DND-41 (cell line): ENCODE measurements around the gene RBPJ.
A peak's percentile ranks its signal among the peaks of the same experiment; 100 is the strongest.

ENCODE experiments used
- ATAC-seq: fragments of 200-7000 bp; cut with Tn5 transposase; 3 replicates; pipeline ENCODE4 v1.9.1; 2021; ENCODE audit warnings: low read depth; ENCODE audit not compliant: insufficient read depth
- DNase-seq: peaks from one replicate; pipeline ENCODE4 v3.0.0-alpha.2; 2020
- H2AFZ ChIP-seq: 2 replicates; pipeline ENCODE4 v1.6.0; 2012; ENCODE audit warnings: low read depth, low read length
- H3K27ac ChIP-seq: 2 replicates; pipeline ENCODE4 v1.5.1; 2012; ENCODE audit warnings: low read length, inconsistent platforms
- H3K27me3 ChIP-seq: fragments of 200-600 bp; sonication (generic); 2 replicates; pipeline ENCODE4 v1.6.0; 2012; ENCODE audit warnings: low read length, mild to moderate bottlenecking, inconsistent platforms; ENCODE audit not compliant: insufficient read depth, poor library complexity
- H3K36me3 ChIP-seq: 2 replicates; pipeline ENCODE4 v1.5.1; 2012; ENCODE audit warnings: low read length, inconsistent platforms; ENCODE audit not compliant: insufficient read depth
- H3K4me1 ChIP-seq: 2 replicates; pipeline ENCODE4 v1.5.1; 2012; ENCODE audit warnings: mild to moderate bottlenecking, low read length; ENCODE audit not compliant: insufficient read depth
- H3K4me2 ChIP-seq: 2 replicates; pipeline ENCODE4 v1.6.0; 2012; ENCODE audit warnings: mild to moderate bottlenecking, moderate library complexity, low read length, inconsistent platforms; ENCODE audit not compliant: insufficient read depth
- H3K4me3 ChIP-seq, 2 experiments: fragments of 200-600 bp in 1 of 2; shearing (Covaris generic) in 1 of 2; 2 replicates each; pipeline ENCODE4 v1.5.1; 2012 to 2016; ENCODE audit warnings: inconsistent platforms in 2 of 2, low read length in 2 of 2, mild to moderate bottlenecking in 2 of 2, low read depth in 1 of 2, moderate library complexity in 1 of 2
- H3K79me2 ChIP-seq: 2 replicates; pipeline ENCODE4 v1.6.0; 2012; ENCODE audit warnings: low read length, inconsistent platforms; ENCODE audit not compliant: insufficient read depth
- H3K9ac ChIP-seq: 2 replicates; pipeline ENCODE4 v1.6.0; 2012; ENCODE audit warnings: low read depth, mild to moderate bottlenecking, inconsistent platforms, low read length, moderate library complexity
- H3K9me3 ChIP-seq: 2 replicates; pipeline ENCODE4 v1.5.1; 2012; ENCODE audit warnings: low read length, moderate library complexity, mild to moderate bottlenecking, inconsistent platforms; ENCODE audit not compliant: insufficient read depth, severe bottlenecking
- H4K20me1 ChIP-seq: 2 replicates; pipeline ENCODE4 v1.6.0; 2012; ENCODE audit warnings: low read length; ENCODE audit not compliant: insufficient read depth
- EZH2 ChIP-seq: IDR thresholded peaks from 3 replicates; pipeline ENCODE4 v1.6.1; 2012; ENCODE audit warnings: borderline replicate concordance, low read depth, mild to moderate bottlenecking, moderate library complexity, low read length, inconsistent platforms; ENCODE audit not compliant: severe bottlenecking
- TF ChIP-seq, protein P1 (sequence below): IDR thresholded peaks from 2 replicates; pipeline ENCODE4 v1.5.1; 2012; ENCODE audit warnings: borderline replicate concordance, low read length, moderate library complexity, mild to moderate bottlenecking; ENCODE audit not compliant: poor library complexity, severe bottlenecking; ENCODE audit errors: extremely low read depth

RBPJ gene

GRCh38 chr4:26320538-26321372, at the start of gene RBPJ:
Gene RBPJ (plus strand): TSS chr4:26321014. CDS start chr4:26321029, 15 bp downstream.
- H3K4me2 ChIP-seq = peak within 1 kb of the TSS; percentile 96

DNA sequence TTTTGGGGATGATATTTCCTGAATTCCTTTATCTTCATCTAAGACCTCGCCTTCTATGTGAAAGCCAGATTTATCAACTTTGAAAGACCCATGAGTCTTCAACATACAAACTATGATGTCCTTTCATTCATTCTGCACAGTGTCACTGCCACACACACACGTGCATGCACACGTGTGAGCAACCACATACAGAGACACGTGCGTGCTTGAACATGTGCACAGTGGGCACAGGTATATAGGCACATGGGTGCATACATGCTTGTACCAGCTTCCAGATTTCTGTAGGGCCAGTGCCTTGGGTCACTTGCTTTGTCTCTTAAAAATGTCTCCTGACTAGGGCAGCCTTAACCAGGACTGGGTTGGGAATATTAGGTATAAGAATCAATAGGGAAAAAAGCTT, 49.1 kb upstream of the RBPJ start:
- DNase-seq (no peak), ATAC-seq (no peak)
- Histone ChIP-seq H3K36me3 (no peaks in the 10 kb centered on the region), H3K9ac (no peak overlapping the region), H2AFZ (no peak overlapping the region), H4K20me1 (no peaks in the 10 kb centered on the region), H3K27me3 (peaks cover 3% of the 10 kb centered on the region), H3K79me2 (no peaks in the 10 kb centered on the region), H3K4me2 (no peak overlapping the region), H3K4me3 (no peak overlapping the region), H3K9me3 (no peaks in the 10 kb centered on the region), H3K27ac (no peak overlapping the region), H3K4me1 (no peaks in the 10 kb centered on the region)
- TF ChIP-seq, protein P1, sequence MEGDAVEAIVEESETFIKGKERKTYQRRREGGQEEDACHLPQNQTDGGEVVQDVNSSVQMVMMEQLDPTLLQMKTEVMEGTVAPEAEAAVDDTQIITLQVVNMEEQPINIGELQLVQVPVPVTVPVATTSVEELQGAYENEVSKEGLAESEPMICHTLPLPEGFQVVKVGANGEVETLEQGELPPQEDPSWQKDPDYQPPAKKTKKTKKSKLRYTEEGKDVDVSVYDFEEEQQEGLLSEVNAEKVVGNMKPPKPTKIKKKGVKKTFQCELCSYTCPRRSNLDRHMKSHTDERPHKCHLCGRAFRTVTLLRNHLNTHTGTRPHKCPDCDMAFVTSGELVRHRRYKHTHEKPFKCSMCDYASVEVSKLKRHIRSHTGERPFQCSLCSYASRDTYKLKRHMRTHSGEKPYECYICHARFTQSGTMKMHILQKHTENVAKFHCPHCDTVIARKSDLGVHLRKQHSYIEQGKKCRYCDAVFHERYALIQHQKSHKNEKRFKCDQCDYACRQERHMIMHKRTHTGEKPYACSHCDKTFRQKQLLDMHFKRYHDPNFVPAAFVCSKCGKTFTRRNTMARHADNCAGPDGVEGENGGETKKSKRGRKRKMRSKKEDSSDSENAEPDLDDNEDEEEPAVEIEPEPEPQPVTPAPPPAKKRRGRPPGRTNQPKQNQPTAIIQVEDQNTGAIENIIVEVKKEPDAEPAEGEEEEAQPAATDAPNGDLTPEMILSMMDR = no peak
- TF ChIP-seq EZH2 = no peak

More at GRCh38 chr4:26320538-26321372, at the start of gene RBPJ:
- DNase-seq (peak; percentile 89), ATAC-seq (peak; percentile 57)
- Histone ChIP-seq H3K9me3 (no peaks in the 10 kb centered on the region), H4K20me1 (peaks cover 43% of the 10 kb centered on the region), H3K4me1 (peaks cover 33% of the 10 kb centered on the region), H3K9ac (peak within 1 kb of the TSS; percentile 73), H3K27me3 (no peaks in the 10 kb centered on the region), H3K36me3 (no peaks in the 10 kb centered on the region; the same call in 1 of the 2 replicates), H2AFZ (peak within 1 kb of the TSS; percentile 86), H3K79me2 (peaks cover 57% of the 10 kb centered on the region), H3K4me3 (peak within 1 kb of the TSS; percentile 84 to 93), H3K27ac (peak within 1 kb of the TSS; percentile 79)
- no peak for TF ChIP-seq EZH2
- TF ChIP-seq, protein P1 = no peak

DNA sequence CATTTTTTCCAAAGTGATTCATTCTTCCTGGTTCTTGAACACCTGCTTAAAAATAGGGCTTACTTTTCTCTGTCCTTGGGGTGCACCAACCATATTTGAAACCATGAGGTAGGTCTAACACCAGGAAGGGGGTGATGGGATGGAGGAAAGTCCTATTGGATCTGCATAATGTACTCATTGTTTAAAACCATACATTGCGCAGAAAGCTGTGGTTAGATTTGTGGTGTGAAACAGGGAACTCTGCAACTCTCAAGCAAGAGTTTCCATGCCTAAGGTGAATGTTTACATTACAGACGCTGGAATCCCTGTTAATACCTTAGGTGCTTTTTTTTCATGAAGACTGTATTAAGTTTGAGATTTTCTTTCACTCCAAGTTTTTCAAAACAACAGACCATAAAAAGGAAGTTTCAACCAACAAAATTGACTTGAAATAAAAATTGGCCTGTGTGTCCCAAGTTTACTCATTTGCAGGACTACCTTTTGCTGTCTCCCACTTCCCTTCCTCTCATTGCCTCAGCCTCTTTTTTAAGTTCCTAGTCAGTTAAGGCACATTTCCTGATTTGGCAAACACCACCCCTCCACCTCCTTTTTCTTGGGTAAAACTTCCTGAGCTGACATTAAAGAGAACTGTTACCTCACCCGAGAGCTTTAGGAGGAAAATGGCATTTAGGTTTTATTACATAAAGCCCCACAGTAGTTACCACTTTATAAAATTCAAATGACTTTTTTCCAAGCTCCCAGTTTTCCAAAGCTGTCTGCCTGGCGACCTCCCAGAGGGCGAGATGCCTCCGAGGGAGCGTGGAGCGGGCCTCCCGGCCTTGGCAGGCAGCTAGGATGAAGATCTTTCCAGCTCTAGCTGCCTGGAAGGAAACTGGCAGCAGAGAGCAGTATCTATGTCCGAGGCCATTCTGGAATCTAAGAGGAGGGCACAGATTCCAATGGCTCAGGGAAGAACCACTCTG, 47.9 kb upstream of the RBPJ start:
- no peak for ATAC-seq
- no peak for TF ChIP-seq EZH2
- TF ChIP-seq, protein P1 = no peak
- H3K4me2 ChIP-seq = no peak overlapping the region
- no peak overlapping the region for H3K27ac ChIP-seq
- DNase-seq = no peak
- no peaks in the 10 kb centered on the region for H3K9me3 ChIP-seq
- H3K9ac ChIP-seq = no peak overlapping the region
- H3K27me3 ChIP-seq = peaks cover 3% of the 10 kb centered on the region
- no peak overlapping the region for H3K4me3 ChIP-seq
- H2AFZ ChIP-seq = no peak overlapping the region
- no peaks in the 10 kb centered on the region for H4K20me1 ChIP-seq
- no peaks in the 10 kb centered on the region for H3K36me3 ChIP-seq
- no peaks in the 10 kb centered on the region for H3K4me1 ChIP-seq
- H3K79me2 ChIP-seq = no peaks in the 10 kb centered on the region
